Osteoblast (primary cell): ENCODE measurements around the gene TPSG1. TPM values are rescaled to one million over a fixed set of nuclear protein-coding genes. Genes with fewer than 3 reads are reported as not detected.

Experiments
- DNase-seq: peaks from one replicate; pipeline ENCODE4 v3.0.0; 2011; ENCODE audit warnings: low spot score, mixed read lengths; ENCODE audit not compliant: insufficient read length; ENCODE audit errors: missing footprints
- H2AFZ ChIP-seq: 2 replicates; pipeline ENCODE4 v1.6.0; 2011; ENCODE audit warnings: mild to moderate bottlenecking, low read length
- H3K27ac ChIP-seq: 2 replicates; pipeline ENCODE4 v1.5.1; 2011; ENCODE audit warnings: mild to moderate bottlenecking, low read depth, low read length, moderate library complexity
- H3K27me3 ChIP-seq: 2 replicates; pipeline ENCODE4 v1.6.0; 2012; ENCODE audit warnings: mild to moderate bottlenecking, control low read depth, inconsistent platforms, low read length, moderate library complexity; ENCODE audit not compliant: insufficient read depth
- H3K36me3 ChIP-seq: 2 replicates; pipeline ENCODE4 v1.5.1; 2011; ENCODE audit warnings: mild to moderate bottlenecking, low read length, control low read depth, moderate library complexity; ENCODE audit not compliant: insufficient read depth
- H3K4me1 ChIP-seq: 2 replicates; pipeline ENCODE4 v1.5.1; 2011; ENCODE audit warnings: mild to moderate bottlenecking, low read length, control low read depth, moderate library complexity; ENCODE audit not compliant: insufficient read depth
- H3K4me2 ChIP-seq: 2 replicates; pipeline ENCODE4 v1.6.0; 2011; ENCODE audit warnings: mild to moderate bottlenecking, low read length; ENCODE audit not compliant: insufficient read depth
- H3K4me3 ChIP-seq: fragments of 200-600 bp; sonication (generic); 3 replicates; pipeline ENCODE4 v1.5.1; 2012; ENCODE audit warnings: mild to moderate bottlenecking, low read length, inconsistent platforms; ENCODE audit not compliant: insufficient read depth
- H3K79me2 ChIP-seq: 2 replicates; pipeline ENCODE4 v1.6.0; 2012; ENCODE audit warnings: mild to moderate bottlenecking, low read length, control low read depth, inconsistent platforms; ENCODE audit not compliant: insufficient read depth
- H3K9me3 ChIP-seq: 2 replicates; pipeline ENCODE4 v1.5.1; 2011; ENCODE audit warnings: low read depth, low read length, control low read depth
- H4K20me1 ChIP-seq: 2 replicates; pipeline ENCODE4 v1.6.0; 2012; ENCODE audit warnings: mild to moderate bottlenecking, low read length, control low read depth; ENCODE audit not compliant: insufficient read depth
- CTCF ChIP-seq: IDR thresholded peaks from 2 replicates; pipeline ENCODE4 v1.5.1; 2011; ENCODE audit warnings: mild to moderate bottlenecking, low read depth, low read length, moderate library complexity; ENCODE audit errors: extremely low read depth
- total RNA-seq: library from RNA; depleted of rRNA; stranded (reverse); fragments of >200 nt; gene quantifications from 2 replicates; pipeline ENCODE4 v1.2.3, GENCODE V29; 2012

Gene TPSG1
- total RNA-seq, 1 donor: not detected

DNA sequence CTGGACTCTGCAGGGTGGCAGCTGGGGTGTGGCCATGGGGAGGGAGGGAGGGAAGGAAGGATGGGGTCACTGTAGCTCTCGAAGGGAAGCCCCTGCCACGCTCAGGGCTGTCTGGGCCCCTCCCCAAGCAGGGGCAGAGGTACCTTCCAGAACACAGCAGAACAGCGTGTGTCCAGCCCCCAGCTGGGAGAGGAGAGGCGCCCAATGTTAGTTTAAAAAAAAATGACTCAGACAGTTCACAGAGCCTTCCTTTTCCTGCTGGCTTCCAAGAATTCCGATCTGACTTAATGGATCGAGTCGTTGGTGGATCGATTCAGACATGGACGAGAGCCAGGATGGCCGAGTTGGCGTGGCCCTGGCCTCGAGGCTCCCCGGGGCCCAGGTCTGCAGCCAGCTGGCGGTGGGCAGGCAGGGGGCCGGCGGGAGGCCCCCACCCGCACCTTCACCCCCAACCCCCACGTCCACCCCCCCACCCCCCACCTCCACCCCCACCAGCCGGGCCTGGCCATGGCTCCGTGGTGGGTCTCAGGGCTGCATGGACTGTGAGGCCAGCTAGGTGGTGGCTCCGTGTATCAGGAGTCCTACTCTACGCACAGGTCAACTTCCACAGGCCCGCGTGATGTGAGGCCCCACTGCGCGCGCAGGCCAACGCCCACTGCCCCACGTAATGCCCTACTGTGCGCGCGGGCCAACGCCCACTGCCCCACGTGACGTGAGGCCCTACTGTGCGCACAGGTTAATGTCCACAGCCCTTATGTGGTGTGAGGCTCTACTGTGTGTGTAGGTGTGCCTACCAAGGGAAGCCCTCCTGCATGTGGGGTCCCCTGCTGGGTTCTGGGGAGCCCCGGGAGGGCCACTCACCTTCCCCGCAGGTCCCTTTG is 50.4 kb downstream of the TPSG1 start:
- Histone ChIP-seq H2AFZ (no peak overlapping the region), H3K4me2 (no peak overlapping the region), H3K27ac (no peak overlapping the region), H3K27me3 (peaks cover 5% of the 10 kb centered on the region), H3K36me3 (no peaks in the 10 kb centered on the region), H4K20me1 (no peaks in the 10 kb centered on the region), H3K4me1 (no peaks in the 10 kb centered on the region), H3K79me2 (no peaks in the 10 kb centered on the region), H3K9me3 (no peaks in the 10 kb centered on the region), H3K4me3 (no peak overlapping the region)
- TF ChIP-seq CTCF: no peak
- DNase-seq: peak; percentile 98

DNA sequence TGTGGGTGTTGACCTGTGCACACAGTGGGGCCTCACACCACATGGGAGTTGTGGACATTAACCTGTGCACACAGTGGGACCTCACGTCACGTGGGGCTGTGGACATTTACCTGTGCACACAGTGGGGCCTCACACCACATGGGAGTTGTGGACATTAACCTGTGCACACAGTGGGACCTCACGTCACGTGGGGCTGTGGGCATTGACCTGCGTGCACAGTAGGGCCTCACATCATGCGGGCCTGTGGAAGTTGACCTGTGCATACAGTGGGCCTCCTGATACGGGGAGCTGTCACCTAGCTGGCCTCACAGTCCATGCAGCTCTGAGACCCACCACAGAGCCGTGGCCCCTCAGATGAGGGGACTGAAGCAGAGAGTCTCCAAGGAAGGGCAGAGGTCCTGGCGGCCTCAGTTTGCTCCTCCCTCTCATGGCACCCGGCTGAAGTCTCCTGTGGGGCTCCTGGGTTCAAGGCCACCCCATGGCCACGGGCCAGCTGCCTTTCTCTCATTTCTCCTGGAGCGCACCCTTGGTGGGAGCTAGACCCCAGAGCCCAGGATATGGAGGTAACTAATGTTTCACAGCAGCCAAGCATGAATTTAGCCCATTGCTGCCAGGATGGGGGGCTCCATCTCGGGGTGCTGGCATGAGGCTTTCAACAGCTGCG is 51.1 kb downstream of the TPSG1 start:
- Histone ChIP-seq H3K27me3 (peaks cover 8% of the 10 kb centered on the region), H3K9me3 (no peaks in the 10 kb centered on the region), H4K20me1 (no peaks in the 10 kb centered on the region), H3K4me3 (no peak overlapping the region), H3K4me1 (no peaks in the 10 kb centered on the region), H3K79me2 (no peaks in the 10 kb centered on the region), H2AFZ (no peak overlapping the region), H3K27ac (no peak overlapping the region), H3K4me2 (no peak overlapping the region), H3K36me3 (no peaks in the 10 kb centered on the region)
- no peak for TF ChIP-seq CTCF
- DNase-seq: no peak

- H3K4me3 ChIP-seq: no peak overlapping the region
- TF ChIP-seq CTCF: no peak
- H3K27me3 ChIP-seq: peaks cover 12% of the 10 kb centered on the region
Observed at GRCh38 chr16:1172651-1173050, 52.4 kb downstream of the TPSG1 start.

DNA sequence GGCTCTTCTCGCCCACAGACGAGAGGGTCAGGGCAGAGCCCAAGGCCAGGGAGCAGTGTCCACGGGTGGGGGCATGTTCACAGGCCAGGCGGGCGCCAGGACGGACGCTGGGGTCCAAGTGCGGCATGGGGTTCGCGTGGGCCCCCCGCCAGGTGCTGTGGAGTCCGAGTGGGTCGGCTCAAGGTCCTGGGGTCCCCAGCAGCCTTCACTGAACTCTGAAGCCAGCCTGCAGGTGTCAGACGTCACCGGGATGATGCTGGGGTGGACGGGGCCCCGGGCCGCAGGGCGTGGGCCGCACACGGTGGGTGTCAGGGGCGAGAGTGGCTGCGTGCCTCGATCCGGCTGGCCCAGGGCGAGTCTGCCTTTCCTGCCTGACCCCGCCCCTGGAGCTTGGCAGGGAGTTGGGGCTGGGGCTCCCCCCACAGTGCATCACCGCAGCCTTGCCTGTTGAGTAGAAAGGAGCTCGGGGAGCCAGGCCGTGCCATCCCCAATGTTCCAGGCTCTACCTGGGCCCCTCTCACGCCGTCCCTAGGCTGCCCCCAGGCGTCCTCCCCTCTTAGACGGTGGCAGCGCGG is 53.1 kb downstream of the TPSG1 start:
- H3K4me1 ChIP-seq: no peaks in the 10 kb centered on the region
- H3K4me2 ChIP-seq: no peak overlapping the region
- H2AFZ ChIP-seq: no peak overlapping the region
- no peak overlapping the region for H3K4me3 ChIP-seq
- H3K27ac ChIP-seq: no peak overlapping the region
- no peaks in the 10 kb centered on the region for H3K79me2 ChIP-seq
- TF ChIP-seq CTCF: no peak
- H3K27me3 ChIP-seq: peaks cover 20% of the 10 kb centered on the region
- H3K36me3 ChIP-seq: no peaks in the 10 kb centered on the region
- H4K20me1 ChIP-seq: no peaks in the 10 kb centered on the region
- no peaks in the 10 kb centered on the region for H3K9me3 ChIP-seq
- DNase-seq: no peak

More at GRCh38 chr16:1172651-1173050, 52.4 kb downstream of the TPSG1 start:
- DNase-seq: no peak
- Histone ChIP-seq H3K36me3 (no peaks in the 10 kb centered on the region), H3K4me1 (no peaks in the 10 kb centered on the region), H3K79me2 (no peaks in the 10 kb centered on the region), H4K20me1 (no peaks in the 10 kb centered on the region), H3K9me3 (no peaks in the 10 kb centered on the region), H2AFZ (no peak overlapping the region), H3K4me2 (no peak overlapping the region), H3K27ac (no peak overlapping the region)
